ENCODE results near the gene SORBS1. TPM values are rescaled to one million over a fixed set of nuclear protein-coding genes. Genes with fewer than 3 reads are reported as not detected.

Gene SORBS1
- total RNA-seq, 2 experiments from 2014 or later, result 0.13 to 0.70 TPM

- Mint-ChIP-seq H3K27me3 (no peaks in the 10 kb centered on the region), H3K4me1 (ENCODE audit: low read depth) (no peaks in the 10 kb centered on the region), H3K4me3 (no peak overlapping the region), H3K9me3 (no peaks in the 10 kb centered on the region), H3K27ac (no peak overlapping the region), H3K36me3 (ENCODE audit: low read depth) (no peaks in the 10 kb centered on the region)
- ATAC-seq (no peak), DNase-seq (no peak)
- POLR2A ChIA-PET, result no interaction called here
- intact Hi-C loops (cut with micrococcal nuclease), result no loop called here
- TF ChIP-seq, protein P1, sequence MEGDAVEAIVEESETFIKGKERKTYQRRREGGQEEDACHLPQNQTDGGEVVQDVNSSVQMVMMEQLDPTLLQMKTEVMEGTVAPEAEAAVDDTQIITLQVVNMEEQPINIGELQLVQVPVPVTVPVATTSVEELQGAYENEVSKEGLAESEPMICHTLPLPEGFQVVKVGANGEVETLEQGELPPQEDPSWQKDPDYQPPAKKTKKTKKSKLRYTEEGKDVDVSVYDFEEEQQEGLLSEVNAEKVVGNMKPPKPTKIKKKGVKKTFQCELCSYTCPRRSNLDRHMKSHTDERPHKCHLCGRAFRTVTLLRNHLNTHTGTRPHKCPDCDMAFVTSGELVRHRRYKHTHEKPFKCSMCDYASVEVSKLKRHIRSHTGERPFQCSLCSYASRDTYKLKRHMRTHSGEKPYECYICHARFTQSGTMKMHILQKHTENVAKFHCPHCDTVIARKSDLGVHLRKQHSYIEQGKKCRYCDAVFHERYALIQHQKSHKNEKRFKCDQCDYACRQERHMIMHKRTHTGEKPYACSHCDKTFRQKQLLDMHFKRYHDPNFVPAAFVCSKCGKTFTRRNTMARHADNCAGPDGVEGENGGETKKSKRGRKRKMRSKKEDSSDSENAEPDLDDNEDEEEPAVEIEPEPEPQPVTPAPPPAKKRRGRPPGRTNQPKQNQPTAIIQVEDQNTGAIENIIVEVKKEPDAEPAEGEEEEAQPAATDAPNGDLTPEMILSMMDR (IDR thresholded peaks at IDR 0.05), result no peak
- CTCF ChIA-PET, result no interaction called here
Observed at GRCh38 chr10:95328013-95328412, 233.2 kb downstream of the SORBS1 start.

- ATAC-seq (no peak), DNase-seq (no peak)
- Mint-ChIP-seq H3K27ac (no peak overlapping the region), H3K9me3 (no peaks in the 10 kb centered on the region), H3K4me3 (no peak overlapping the region), H3K36me3 (ENCODE audit: low read depth) (no peaks in the 10 kb centered on the region), H3K27me3 (no peaks in the 10 kb centered on the region), H3K4me1 (ENCODE audit: low read depth) (no peaks in the 10 kb centered on the region)
- intact Hi-C loops (cut with micrococcal nuclease), result no loop called here
- TF ChIP-seq, protein P1 (IDR thresholded peaks at IDR 0.05), result no peak
- CTCF ChIA-PET, result no interaction called here
- POLR2A ChIA-PET, result interaction anchor here (0.7 kb wide), 1 partner anchor 308 kb away, joined by 3 read pairs; no protein-coding TSS in a partner anchor
Observed at GRCh38 chr10:95327367-95327766, 233.8 kb downstream of the SORBS1 start.

DNA sequence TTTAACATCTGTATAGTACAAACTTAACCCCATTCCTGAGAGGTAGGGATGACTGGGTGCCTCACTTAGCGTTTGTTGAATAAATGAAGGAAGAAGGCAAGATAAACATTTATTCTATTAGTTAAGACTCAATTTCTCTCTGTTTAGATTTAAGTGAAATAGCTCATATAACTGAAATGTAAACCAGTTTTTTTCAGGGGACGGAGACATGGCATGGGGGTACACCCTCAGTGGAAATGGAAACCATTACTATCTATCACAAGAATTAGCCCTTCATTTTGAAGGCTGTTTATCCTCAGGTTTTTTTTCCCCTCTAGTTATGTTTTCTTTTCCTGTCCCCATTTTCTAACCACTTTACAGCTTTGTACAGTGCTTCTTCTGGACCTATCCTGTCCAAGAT, 234.8 kb downstream of the SORBS1 start:
- ATAC-seq, result no peak
- no peak for DNase-seq
- Mint-ChIP-seq H3K4me3 (no peak overlapping the region), H3K4me1 (ENCODE audit: low read depth) (no peaks in the 10 kb centered on the region), H3K27ac (no peak overlapping the region), H3K9me3 (no peaks in the 10 kb centered on the region), H3K27me3 (no peaks in the 10 kb centered on the region), H3K36me3 (ENCODE audit: low read depth) (no peaks in the 10 kb centered on the region)
- ChIA-PET POLR2A (no interaction called here), CTCF (no interaction called here)
- intact Hi-C loops (cut with micrococcal nuclease), result no loop called here
- TF ChIP-seq, protein P1 (IDR thresholded peaks at IDR 0.05), result no peak

DNA sequence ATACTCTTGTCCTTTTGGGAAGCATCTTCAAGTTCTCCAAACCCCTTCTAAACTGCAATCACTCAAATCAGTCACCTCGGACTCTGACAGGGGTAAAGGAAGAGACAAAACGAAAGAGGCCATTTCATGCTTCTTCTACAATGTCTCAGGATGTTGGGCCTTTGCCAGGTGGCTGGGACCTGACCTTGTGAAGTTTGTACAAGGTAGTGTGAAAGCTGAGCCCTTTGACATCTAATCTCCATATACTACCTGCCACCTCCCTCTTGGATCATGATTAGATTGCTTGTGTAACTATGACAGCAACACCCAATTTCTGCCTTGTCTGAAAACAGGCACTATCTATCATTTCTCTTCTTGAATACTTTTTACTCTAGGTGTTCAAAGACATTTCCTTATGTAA, 235.3 kb downstream of the SORBS1 start:
- Mint-ChIP-seq H3K27me3 (no peaks in the 10 kb centered on the region), H3K4me1 (ENCODE audit: low read depth) (no peaks in the 10 kb centered on the region), H3K27ac (no peak overlapping the region), H3K4me3 (no peak overlapping the region), H3K36me3 (ENCODE audit: low read depth) (no peaks in the 10 kb centered on the region), H3K9me3 (no peaks in the 10 kb centered on the region)
- ChIA-PET CTCF (no interaction called here), POLR2A (no interaction called here)
- DNase-seq, result no peak
- intact Hi-C loops (cut with micrococcal nuclease), result no loop called here
- TF ChIP-seq, protein P1 (IDR thresholded peaks at IDR 0.05), result no peak
- no peak for ATAC-seq

- H3K27me3 Mint-ChIP-seq, result no peaks in the 10 kb centered on the region
Observed at GRCh38 chr10:95324436-95325268, 236.5 kb downstream of the SORBS1 start.

More at GRCh38 chr10:95324436-95325268, 236.5 kb downstream of the SORBS1 start:
- Mint-ChIP-seq H3K9me3 (no peaks in the 10 kb centered on the region), H3K27ac (no peak overlapping the region), H3K4me1 (ENCODE audit: low read depth) (no peaks in the 10 kb centered on the region), H3K4me3 (no peak overlapping the region), H3K36me3 (ENCODE audit: low read depth) (no peaks in the 10 kb centered on the region)
- intact Hi-C loops (cut with micrococcal nuclease), result no loop called here
- ATAC-seq, result no peak
- ChIA-PET POLR2A (no interaction called here), CTCF (interaction anchor here (0.8 kb wide), 1 partner anchor 9 kb away, joined by 3 read pairs; no protein-coding TSS in a partner anchor)
- TF ChIP-seq, protein P1 (IDR thresholded peaks at IDR 0.05), result no peak
- DNase-seq, result no peak
